KOPT-K1 (cell line): ENCODE data around the gene PLEKHG4B.
"Not testable (repeated sequence)": the region's sequence is repeated elsewhere in the genome, so short reads cannot be mapped to it uniquely, and the experiment has no call there.

ENCODE experiments used
- H3K27ac ChIP-seq: fragments of 200-600 bp; sonication (generic); 2 replicates; pipeline ENCODE4 v1.5.1; 2016; ENCODE audit warnings: antibody characterized with exemption, mild to moderate bottlenecking, low read depth, low read length; ENCODE audit not compliant: poor library complexity, severe bottlenecking
- H3K36me3 ChIP-seq: fragments of 200-600 bp; sonication (generic); 2 replicates; pipeline ENCODE4 v1.5.1; 2017; ENCODE audit warnings: antibody characterized with exemption, mild to moderate bottlenecking, low read length, moderate library complexity; ENCODE audit not compliant: insufficient read depth
- H3K9me3 ChIP-seq: fragments of 200-600 bp; sonication (generic); 2 replicates; pipeline ENCODE4 v1.5.1; 2017; ENCODE audit warnings: antibody characterized with exemption, low read length, mild to moderate bottlenecking; ENCODE audit not compliant: insufficient read depth, poor library complexity, severe bottlenecking

Gene PLEKHG4B

GRCh38 chr5:160921-161802, 69.2 kb downstream of the PLEKHG4B start:
- H3K27ac ChIP-seq = no peak overlapping the region
- H3K36me3 ChIP-seq = no peaks in the 10 kb centered on the region
- no peaks in the 10 kb centered on the region for H3K9me3 ChIP-seq

DNA sequence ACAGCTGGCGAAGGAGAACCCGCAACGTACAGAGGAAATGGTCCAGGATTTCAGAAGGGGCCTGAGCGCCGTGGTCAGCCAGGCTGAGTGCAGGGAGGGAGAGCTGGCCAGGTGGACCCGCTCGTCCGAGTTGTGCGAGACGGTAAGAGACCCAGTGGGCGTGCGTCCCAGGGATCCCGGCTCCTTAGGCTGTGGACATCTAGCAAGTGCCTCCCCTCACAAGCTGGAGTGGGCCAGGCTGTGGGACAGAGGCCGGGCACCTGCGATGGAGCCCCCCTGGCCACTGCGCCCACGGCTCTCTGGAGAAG, 69.8 kb downstream of the PLEKHG4B start:
- no peaks in the 10 kb centered on the region for H3K36me3 ChIP-seq
- no peak overlapping the region for H3K27ac ChIP-seq
- no peaks in the 10 kb centered on the region for H3K9me3 ChIP-seq

DNA sequence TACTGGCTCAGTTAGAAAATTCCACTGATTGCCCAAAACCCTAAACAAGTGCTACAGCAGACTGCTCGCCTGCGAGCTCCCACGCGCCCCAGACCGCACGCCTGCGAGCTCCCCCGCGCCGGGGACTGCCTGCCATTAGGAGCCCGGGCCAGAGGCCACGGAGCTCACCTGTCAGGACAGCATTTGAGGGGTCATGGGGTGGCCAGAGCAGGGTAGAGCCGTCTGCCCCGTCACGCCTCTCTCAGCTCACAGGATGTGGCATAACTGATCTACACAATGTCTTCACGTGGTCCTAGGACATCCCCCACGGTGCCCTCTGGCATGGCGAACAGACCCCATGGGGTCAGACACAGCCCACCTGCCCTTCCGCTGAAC, 70.2 kb downstream of the PLEKHG4B start:
- Histone ChIP-seq H3K9me3 (no peaks in the 10 kb centered on the region), H3K27ac (no peak overlapping the region), H3K36me3 (no peaks in the 10 kb centered on the region)

DNA sequence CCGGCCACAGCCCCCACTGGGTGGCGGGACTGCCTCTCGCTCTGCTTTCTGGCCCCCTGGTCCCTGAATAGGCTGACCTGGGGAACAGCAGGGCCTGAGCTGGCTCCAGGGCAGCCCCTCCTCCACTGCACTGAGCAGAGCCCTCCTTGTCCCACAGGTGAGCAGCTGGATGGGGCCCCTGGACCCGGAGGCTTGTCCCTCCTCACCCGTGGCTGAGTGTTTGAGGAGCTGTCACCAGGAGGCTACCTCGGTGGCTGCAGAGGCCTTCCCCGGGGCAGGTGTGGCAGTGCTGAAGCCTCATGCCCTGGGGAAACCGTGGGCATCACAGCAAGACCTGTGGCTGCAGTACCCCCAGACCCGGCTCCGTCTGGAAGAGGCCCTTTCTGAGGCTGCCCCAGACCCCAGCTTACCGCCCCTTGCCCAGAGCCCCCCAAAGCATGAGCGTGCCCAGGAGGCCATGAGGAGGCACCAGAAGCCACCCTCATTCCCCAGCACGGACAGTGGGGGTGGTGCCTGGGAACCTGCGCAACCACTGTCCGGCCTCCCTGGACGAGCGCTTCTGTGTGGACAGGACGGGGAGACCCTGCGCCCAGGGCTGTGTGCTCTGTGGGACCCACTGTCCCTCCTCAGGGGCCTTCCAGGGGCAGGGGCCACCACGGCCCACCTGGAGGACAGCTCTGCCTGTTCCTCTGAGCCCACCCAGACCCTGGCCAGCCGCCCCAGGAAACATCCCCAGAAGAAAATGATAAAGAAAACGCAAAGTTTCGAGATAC, 70.8 kb downstream of the PLEKHG4B start:
- H3K27ac ChIP-seq = no peak overlapping the region
- H3K9me3 ChIP-seq = no peaks in the 10 kb centered on the region
- no peaks in the 10 kb centered on the region for H3K36me3 ChIP-seq

DNA sequence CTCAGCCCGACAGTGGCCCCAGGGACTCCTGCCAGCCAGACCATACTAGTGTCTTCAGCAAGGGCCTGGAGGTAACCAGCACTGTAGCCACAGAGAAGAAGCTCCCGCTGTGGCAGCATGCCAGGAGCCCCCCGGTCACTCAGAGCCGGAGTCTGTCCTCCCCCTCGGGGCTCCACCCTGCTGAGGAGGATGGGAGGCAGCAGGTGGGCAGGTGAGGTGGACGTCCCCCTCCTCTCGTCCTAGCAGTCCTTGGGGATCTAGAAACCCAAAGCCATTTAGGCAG, 71.3 kb downstream of the PLEKHG4B start:
- no peaks in the 10 kb centered on the region for H3K9me3 ChIP-seq
- H3K27ac ChIP-seq = no peak overlapping the region
- no peaks in the 10 kb centered on the region for H3K36me3 ChIP-seq

DNA sequence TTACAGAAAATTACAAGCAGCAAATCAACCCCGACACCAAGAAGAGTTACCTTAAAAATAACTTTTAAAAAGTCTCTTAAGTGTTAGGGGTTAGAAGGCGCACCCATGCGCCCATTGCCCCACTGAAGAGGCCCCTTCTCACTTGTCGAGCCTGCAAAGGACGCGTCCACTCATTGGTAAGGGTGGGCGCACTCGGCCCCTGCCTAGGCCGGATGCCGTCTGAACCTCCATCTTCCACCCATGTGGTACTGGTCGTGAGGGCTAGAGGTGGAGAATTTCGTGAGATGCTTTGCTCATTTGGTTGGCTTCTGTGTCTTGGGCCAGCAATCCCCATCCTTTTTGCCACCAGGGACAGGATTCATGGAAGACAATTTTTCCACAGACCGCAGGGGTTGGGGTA, 71.9 kb downstream of the PLEKHG4B start:
- Histone ChIP-seq H3K27ac (no peak overlapping the region), H3K36me3 (no peaks in the 10 kb centered on the region), H3K9me3 (no peaks in the 10 kb centered on the region)

DNA sequence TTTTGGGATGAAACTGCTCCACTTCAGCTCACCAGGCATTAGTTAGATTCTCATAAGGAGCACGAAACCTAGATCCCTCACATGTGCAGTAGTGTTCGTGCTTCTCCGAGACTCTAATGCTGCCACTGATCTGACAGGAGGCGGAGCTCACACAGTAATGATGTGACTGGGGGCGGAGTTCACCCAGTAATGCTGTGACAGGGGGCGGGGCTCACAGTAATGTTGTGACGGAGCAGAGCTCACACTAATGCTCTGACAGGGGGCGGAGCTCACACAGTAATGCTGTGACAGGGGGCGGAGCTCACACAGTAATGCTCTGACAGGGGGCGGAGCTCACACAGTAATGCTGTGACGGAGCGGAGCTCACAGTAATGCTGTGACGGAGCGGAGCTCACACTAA, 72.3 kb downstream of the PLEKHG4B start:
- Histone ChIP-seq H3K36me3 (no peaks in the 10 kb centered on the region), H3K27ac (no peak overlapping the region), H3K9me3 (no peaks in the 10 kb centered on the region)

- H3K9me3 ChIP-seq, H3K36me3 ChIP-seq, H3K27ac ChIP-seq: not testable (repeated sequence)
Observed at GRCh38 chr5:164783-165182, 72.8 kb downstream of the PLEKHG4B start.

- H3K27ac ChIP-seq = no peak overlapping the region
- no peaks in the 10 kb centered on the region for H3K36me3 ChIP-seq
- H3K9me3 ChIP-seq = no peaks in the 10 kb centered on the region
Observed at GRCh38 chr5:166441-167372, 74.7 kb downstream of the PLEKHG4B start.

DNA sequence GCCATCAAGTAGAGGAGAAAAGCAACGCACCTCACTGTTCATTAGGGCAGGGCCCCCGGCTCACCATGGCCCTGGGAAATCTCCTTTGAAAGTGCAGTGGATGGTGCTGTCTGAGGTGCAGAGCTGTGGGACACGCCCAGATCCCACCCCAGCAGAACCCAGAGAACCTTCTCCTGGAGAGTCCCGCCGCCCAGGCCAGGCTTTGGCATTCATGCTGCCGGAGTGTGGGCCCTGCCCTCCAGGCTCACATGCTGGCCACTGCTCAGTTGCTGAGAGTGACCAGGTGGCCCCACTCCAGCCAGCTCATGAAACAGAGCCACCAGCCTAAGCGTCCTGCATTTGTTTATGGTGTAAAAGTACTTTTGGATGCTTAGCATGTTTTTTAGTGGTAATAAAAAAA, 75.5 kb downstream of the PLEKHG4B start:
- no peaks in the 10 kb centered on the region for H3K9me3 ChIP-seq
- no peaks in the 10 kb centered on the region for H3K36me3 ChIP-seq
- H3K27ac ChIP-seq = no peak overlapping the region

DNA sequence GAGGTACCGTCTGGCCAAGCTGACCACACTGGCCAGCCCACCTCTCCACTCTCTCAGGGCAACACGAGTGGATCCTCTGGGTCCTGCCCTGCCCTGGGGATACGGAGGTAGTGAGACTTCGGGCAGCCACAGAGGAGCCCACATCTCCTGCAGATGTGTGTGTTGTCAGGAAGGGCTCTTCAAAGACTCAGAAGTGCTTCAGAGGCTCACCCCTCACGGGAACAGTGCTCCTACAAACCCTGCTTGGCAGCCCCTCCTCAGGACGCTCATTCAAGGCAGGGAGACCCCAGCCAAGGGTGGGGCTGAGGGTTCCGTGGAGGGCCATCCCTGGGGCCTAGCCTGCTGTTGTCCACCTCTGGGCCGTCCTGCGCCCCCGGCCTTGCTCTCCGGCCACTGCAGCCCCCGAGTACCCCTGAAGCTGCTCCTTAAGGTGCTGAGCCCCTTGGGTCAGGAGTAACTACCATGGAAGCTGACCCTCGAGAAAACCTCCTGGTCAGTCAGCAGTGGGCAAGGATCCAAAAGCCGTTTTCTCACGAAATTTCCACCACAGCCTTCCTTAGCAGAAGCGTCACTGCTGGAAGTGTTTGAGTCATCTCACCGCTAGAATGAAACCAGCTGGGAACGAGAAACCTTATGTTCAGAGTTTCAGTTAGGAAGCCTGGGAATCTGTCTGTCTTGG, 76.2 kb downstream of the PLEKHG4B start:
- Histone ChIP-seq H3K9me3 (no peaks in the 10 kb centered on the region), H3K27ac (no peak overlapping the region), H3K36me3 (no peaks in the 10 kb centered on the region)

- Histone ChIP-seq H3K36me3 (no peaks in the 10 kb centered on the region), H3K9me3 (no peaks in the 10 kb centered on the region), H3K27ac (no peak overlapping the region)
Observed at GRCh38 chr5:169071-169727, 77.2 kb downstream of the PLEKHG4B start.

- no peaks in the 10 kb centered on the region for H3K36me3 ChIP-seq
- no peaks in the 10 kb centered on the region for H3K9me3 ChIP-seq
- no peak overlapping the region for H3K27ac ChIP-seq
Observed at GRCh38 chr5:169728-170094, 77.7 kb downstream of the PLEKHG4B start.

DNA sequence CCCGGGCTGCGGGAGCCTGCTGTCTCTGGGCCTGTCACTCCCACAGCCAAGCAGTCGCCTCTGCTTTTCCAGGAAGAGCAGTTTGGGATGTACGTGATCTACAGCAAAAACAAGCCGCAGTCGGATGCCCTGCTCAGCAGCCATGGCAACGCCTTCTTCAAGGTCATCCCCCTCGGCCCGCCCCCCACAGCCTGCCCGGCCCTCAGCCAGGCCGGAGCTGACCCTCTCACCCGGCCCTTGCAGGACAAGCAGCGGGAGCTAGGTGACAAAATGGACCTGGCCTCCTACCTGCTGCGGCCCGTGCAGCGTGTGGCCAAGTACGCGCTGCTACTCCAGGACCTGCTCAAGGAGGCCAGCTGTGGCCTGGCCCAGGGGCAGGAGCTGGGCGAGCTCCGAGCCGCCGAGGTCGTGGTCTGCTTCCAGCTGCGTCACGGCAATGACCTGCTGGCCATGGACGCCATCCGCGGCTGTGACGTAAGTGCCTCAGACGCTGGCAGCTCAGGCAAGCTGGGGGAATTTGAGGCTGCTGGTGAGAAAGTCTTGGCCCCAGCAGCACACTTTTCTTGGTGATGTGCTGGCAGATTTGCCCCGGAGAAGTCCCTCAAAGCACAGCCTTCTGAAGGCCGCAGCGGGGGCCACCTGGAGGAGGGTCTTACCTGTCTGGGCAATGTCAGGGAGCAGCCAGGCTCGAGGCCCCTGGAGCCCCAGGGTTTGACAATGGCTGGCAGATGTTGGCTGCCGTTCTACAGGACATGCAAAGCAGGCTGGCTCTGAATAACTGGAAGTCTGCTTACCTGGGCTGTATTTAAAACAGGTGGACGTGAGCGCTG, 79.2 kb downstream of the PLEKHG4B start:
- Histone ChIP-seq H3K36me3 (no peaks in the 10 kb centered on the region), H3K27ac (no peak overlapping the region), H3K9me3 (no peaks in the 10 kb centered on the region)
